RKO (cell line): Measurements from ENCODE around the gene CNNM2.

Experiments
- DNase-seq: peaks from one replicate; pipeline ENCODE4 v3.0.0-alpha.2; 2016; ENCODE audit warnings: low spot score

The CNNM2 gene

GRCh38 chr10:103077020-103077419 lies 158.9 kb downstream of the CNNM2 start:
- no peak for DNase-seq

- DNase-seq, result no peak
These were observed 159.6 kb downstream of the CNNM2 start for GRCh38 chr10:103077491-103078308.

- no peak for DNase-seq
These were observed 160.2 kb downstream of the CNNM2 start for GRCh38 chr10:103078309-103078615.

- no peak for DNase-seq
These were observed 160.6 kb downstream of the CNNM2 start for GRCh38 chr10:103078676-103079075.

DNA sequence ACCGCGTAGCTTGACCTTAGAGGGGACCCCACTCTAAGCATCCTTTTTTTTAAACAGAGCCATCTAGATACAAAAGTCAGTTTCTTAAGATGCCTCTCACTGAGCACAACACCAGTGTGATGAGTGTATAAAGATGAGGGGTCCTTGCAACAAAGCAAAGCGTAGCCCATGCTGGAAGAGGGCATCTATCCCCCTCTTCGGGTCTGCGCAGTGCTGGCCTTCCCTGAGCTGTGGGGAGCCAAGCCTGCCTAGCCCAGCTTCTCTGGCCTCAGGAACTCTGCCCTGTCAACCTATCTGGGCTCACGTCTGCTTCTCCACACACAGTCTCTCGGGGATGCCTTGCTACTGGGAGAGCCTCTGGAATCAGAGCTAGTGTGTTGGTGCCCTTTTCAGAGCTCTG lies 161.0 kb downstream of the CNNM2 start:
- DNase-seq, result no peak

GRCh38 chr10:103079946-103080345 lies 161.9 kb downstream of the CNNM2 start:
- no peak for DNase-seq

DNA sequence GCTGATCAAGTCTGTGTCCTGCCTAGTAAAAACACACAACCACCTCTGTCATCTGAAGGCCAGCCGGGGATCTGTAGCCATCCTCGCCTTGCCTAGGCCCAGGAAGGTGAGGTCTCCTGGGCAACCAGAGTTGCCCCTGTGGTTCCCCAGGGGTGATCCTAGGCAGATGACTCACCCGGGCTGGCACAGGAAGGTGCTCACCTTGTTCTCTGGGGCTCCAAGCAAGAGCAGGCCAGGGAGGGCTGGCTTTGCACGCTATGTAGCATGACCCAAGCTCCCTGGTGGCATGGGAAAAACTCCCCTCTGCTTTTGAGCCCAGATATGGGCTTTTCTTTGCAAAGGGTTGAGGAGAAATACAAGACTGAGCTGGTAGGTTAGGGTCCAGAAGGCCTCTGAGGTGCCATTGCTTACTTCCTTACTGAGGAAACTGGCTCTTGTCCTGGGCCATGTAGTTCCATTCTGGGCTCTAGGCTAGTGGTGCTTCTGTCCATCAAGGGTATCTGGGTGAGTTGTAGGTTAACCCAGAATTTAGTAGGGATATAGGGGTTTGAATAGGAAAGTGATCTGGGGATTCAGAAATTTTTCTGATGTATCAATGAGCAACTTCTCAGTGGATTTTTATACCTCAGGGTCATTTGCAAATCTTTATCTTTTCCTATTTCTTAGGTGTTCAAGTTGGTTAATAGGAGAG lies 162.9 kb downstream of the CNNM2 start:
- no peak for DNase-seq

GRCh38 chr10:103082683-103083082 lies 164.6 kb downstream of the CNNM2 start:
- no peak for DNase-seq

DNA sequence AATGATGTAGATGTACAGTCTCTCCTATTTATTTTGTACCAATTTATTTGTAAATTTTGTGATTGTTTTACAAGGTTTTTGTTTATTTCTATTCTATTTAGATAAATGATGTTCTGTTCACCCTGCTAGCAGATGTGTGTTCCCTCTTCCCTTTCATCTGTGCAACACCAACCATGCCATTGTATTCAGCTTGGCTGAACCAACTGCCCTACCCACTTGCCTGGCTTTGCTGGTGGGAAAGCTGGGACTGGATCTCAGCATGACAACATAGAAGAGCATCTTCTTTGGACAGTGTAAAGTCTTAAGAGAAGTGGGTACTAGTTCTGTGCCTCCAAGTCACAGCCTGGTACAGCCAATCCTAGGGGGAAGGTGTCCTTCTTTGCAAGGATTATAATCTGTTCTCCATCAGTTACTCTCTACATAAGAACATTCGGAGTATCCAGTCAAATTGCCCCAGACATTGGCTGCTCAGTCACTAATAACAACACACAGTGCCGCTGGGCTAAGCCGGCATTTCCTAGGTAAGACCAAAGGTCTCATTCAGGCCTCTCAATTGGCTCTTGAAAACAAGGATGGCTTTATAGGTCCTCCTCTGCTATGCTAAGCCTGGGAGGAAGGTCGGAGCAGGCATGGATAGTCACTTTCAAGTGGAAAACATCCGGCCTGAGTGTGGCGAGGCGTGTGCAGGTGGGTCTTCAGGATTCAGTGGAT lies 165.3 kb downstream of the CNNM2 start:
- no peak for DNase-seq

GRCh38 chr10:103083977-103084320 lies 165.9 kb downstream of the CNNM2 start:
- no peak for DNase-seq

GRCh38 chr10:103086261-103086660 lies 168.2 kb downstream of the CNNM2 start:
- DNase-seq, result no peak

DNA sequence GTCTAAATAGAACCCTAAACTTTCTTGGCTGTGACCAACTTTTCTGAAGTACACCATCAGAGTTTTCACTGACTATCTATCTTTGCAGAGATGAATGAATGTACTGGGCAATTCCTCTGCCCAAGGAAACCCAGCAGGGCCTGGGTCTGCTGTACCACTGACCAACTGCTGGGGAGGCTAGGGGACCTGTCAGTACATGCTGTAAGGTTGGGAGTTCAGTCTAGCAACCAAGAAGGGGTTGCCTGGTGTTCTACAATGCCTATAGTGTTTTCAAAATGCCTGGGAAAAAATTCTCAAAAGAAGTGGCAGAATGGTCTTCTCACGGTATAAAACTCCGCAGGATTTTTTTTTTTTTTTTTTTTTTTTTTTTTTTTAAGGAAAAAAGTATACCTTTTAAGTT lies 168.7 kb downstream of the CNNM2 start:
- DNase-seq, result no peak

DNA sequence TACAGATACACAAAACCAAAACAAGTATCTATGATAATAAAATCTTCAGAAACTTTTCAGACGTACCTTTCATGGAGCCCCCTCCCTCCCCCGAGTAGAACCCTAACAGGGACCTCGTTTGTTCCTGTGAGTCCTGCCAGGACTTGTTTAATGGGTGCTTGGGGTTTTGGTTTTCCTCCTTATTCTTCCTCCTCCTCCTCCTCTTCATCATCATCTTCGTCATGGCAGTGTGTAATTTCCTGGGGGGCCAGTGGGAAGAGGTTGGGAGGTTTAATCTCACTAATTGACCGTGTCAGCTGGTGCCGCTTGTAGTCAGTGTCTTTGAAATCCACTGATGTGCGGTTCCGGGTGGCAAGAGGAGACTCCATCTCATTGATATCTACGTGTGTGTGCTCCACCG lies 171.4 kb downstream of the CNNM2 start:
- DNase-seq, result no peak

DNA sequence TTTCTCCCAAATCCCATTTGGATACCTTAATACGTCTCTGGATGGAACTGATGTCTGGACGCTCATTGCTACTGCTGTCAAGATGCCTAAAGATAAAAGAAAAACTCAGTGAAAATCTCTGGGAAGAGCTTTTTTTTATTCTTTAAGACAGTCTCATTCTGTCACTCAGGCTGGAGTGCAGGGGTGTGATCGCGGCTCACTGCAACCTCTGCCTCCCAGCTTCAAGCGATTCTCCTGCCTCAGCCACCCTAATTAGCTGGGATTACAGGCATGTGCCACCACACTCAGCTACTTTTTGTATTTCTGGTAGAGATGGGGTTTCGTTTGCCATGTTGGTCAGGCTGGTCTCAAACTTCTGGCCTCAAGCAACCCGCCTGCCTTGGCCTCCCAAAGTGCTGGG lies 172.8 kb downstream of the CNNM2 start:
- DNase-seq, result no peak

- no peak for DNase-seq
These were observed 176.9 kb downstream of the CNNM2 start for GRCh38 chr10:103095005-103095404.

GRCh38 chr10:103096130-103096529 lies 178.0 kb downstream of the CNNM2 start:
- no peak for DNase-seq

DNA sequence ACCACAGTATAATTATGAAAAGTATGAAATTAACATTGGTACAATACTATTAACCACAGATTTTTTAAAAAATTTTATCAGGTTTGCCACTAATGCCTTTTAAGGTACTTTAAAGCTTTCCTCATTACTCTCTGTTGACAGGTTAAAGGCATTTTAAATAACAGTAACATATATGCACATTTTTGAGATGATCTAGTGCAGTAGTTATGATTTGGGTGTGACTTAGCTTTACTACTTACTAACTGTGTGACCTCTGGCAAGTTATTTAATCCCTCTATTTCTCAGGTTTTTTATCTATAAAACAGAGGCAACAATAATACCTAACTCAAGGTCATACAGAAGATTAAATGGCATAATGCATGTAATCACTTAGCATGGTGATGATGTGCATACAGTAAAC lies 180.1 kb downstream of the CNNM2 start:
- no peak for DNase-seq

DNA sequence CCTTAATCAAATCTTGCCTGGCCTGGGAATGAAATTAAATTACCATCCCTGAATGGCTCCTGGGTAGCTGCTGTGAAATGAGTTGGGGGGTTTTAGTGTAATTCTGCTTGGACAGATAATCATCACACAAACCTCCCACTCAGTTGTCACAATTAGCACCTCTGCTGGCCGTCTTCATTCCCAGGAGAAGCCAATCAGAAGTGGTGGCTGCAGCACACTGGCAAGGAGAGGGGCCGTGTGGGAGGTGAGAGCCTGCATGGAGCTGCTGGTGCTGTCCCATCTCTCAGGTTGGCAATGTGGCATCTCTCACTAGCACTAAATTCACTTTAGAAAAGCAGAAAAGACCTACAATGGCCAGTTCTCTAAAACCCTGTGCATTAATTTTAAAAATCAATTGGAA lies 182.5 kb downstream of the CNNM2 start:
- DNase-seq, result no peak

- no peak for DNase-seq
These were observed 184.1 kb downstream of the CNNM2 start for GRCh38 chr10:103102195-103102594.

GRCh38 chr10:103103989-103104388 lies 185.9 kb downstream of the CNNM2 start:
- DNase-seq, result no peak

GRCh38 chr10:103104721-103105120 lies 186.6 kb downstream of the CNNM2 start:
- DNase-seq, result no peak

DNA sequence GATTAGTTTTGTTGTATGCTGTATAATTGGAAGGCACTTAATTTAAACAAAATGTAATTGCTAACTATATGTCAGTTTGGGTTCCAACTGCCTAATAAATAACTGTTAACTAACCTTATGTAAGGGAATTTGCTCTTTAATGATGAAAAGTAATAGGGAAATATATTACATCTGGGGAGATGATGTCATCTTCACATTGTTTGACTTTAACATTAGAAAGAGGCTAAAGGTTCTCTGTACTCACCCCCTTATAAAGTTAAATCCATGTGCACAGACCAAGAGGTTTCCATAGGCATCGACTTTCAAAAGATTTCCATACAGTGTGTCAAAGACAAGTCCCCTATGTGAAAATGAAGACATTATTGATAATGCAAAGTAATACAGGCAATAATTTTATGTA lies 187.4 kb downstream of the CNNM2 start:
- no peak for DNase-seq

- DNase-seq, result no peak
These were observed 188.4 kb downstream of the CNNM2 start for GRCh38 chr10:103106539-103106938.
